Erythroblast (primary cell): ENCODE results near the gene MUC5AC.

ENCODE experiments used
- GATA1 ChIP-seq: IDR thresholded peaks from 2 replicates; pipeline ENCODE4 v1.6.1; 2011; ENCODE audit warnings: low read depth, mild to moderate bottlenecking, control low read depth, low read length, moderate library complexity
- POLR2A ChIP-seq: IDR thresholded peaks from 2 replicates; pipeline ENCODE4 v1.6.1; 2011; ENCODE audit warnings: mild to moderate bottlenecking, low read length

DNA sequence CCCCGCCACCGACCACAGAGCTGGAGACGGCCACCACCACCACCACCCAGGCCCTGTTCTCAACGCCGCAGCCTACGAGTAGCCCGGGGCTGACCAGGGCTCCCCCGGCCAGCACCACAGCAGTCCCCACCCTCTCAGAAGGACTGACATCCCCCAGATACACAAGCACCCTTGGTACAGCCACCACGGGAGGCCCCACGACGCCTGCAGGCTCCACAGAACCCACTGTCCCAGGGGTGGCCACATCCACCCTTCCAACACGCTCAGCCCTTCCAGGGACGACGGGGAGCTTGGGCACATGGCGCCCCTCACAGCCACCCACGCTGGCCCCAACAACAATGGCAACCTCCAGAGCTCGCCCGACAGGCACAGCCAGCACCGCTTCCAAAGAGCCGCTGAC is 84.0 kb downstream of the MUC5AC start:
- no peak for TF ChIP-seq GATA1
- TF ChIP-seq POLR2A, result no peak
